ENCODE results near the gene CDH13. TPM values are rescaled to one million over a fixed set of nuclear protein-coding genes. Genes with fewer than 3 reads are reported as not detected.

The CDH13 gene
- total and polyA plus RNA-seq, 9 of the 15 experiments (the other 6 are each of a cell fraction or from before 2014, with no cell fraction given) = 0.03 TPM; not detected in 8

GRCh38 chr16:82638095-82638798, 11.5 kb downstream of the CDH13 start:
- no peaks in the 10 kb centered on the region for H3K4me1 ChIP-seq (replicated peaks in 1 of 2; ENCODE audit: control insufficient read depth in 2 of 2, insufficient read depth in 2 of 2, low read length in 2 of 2)
- DNase-seq (ENCODE audit: extremely low read depth in 1 of 4, low spot score in 3 of 4) = no peak
- H3K9ac ChIP-seq (ENCODE audit: insufficient read depth in 1 of 2, low read depth in 2 of 2, low read length in 2 of 2) = no peak overlapping the region
- FAIRE-seq = no peak
- no peak overlapping the region for H3K4me3 ChIP-seq
- H3K36me3 ChIP-seq (ENCODE audit: control insufficient read depth, insufficient read depth, low read length) = no peaks in the 10 kb centered on the region
- H3K4me2 ChIP-seq (ENCODE audit: insufficient read depth, low read length) = no peak overlapping the region
- CTCF ChIA-PET (ENCODE audit: low intra/inter-chr PET ratio) = no interaction called here
- POLR2A ChIA-PET = no interaction called here
- H3K27ac ChIP-seq (ENCODE audit: extremely low read depth, low read depth, low read length) = no peak overlapping the region
- in situ Hi-C loops (cut with MboI) (no loop called here), intact Hi-C loops (cut with micrococcal nuclease) (loop anchor here (2.0 kb wide), 1 partner anchor 375 kb away; no protein-coding TSS in a partner anchor)
- H3K9me3 ChIP-seq (replicated peaks; ENCODE audit: control insufficient read depth, insufficient read depth, low read depth, low read length) = no peaks in the 10 kb centered on the region
- no TSS peak for BruUV-seq (replicated peaks)
- no peak for TF ChIP-seq NFXL1 (CRISPR knock-in tag; IDR thresholded peaks at IDR 0.05)
- 0% methylated on average over 4 of the region's 4 CpGs for WGBS (ENCODE audit: insufficient coverage, low coverage, missing lambda C conversion rate)
- ATAC-seq = no peak
- peaks cover 0 to 4% of the 10 kb centered on the region in 2 experiments; a peak in 1 of 5 replicates for H3K27me3 ChIP-seq (ENCODE audit: control insufficient read depth in 2 of 2, insufficient read depth in 2 of 2, low read length in 2 of 2)
- no peaks in the 10 kb centered on the region for H3K9me1 ChIP-seq (ENCODE audit: control insufficient read depth, insufficient read depth, low read length)
- no peaks in the 10 kb centered on the region for H4K20me1 ChIP-seq (replicated peaks; ENCODE audit: control insufficient read depth, insufficient read depth, low read length)
- no peak overlapping the region for H2AFZ ChIP-seq (ENCODE audit: low read depth, low read length)
- H3K79me2 ChIP-seq (ENCODE audit: control insufficient read depth, insufficient read depth, low read length) = no peaks in the 10 kb centered on the region

- DNase-seq (ENCODE audit: extremely low read depth in 1 of 4, low spot score in 3 of 4) (no peak), ATAC-seq (no peak), FAIRE-seq (no peak)
- no peak overlapping the region for H3K27ac ChIP-seq (ENCODE audit: extremely low read depth, low read depth, low read length)
- TF ChIP-seq ZNF12 (CRISPR knock-in tag; IDR thresholded peaks at IDR 0.05) (no peak), ZBTB12 (CRISPR knock-in tag; IDR thresholded peaks at IDR 0.05) (no peak)
- no peaks in the 10 kb centered on the region for H4K20me1 ChIP-seq (replicated peaks; ENCODE audit: control insufficient read depth, insufficient read depth, low read length)
- BruUV-seq (replicated peaks) = no TSS peak
- H3K79me2 ChIP-seq (ENCODE audit: control insufficient read depth, insufficient read depth, low read length) = no peaks in the 10 kb centered on the region
- intact Hi-C loops (cut with micrococcal nuclease) = loop anchor here (2.0 kb wide), 1 partner anchor 376 kb away; no protein-coding TSS in a partner anchor
- H3K36me3 ChIP-seq (ENCODE audit: control insufficient read depth, insufficient read depth, low read length) = no peaks in the 10 kb centered on the region
- no peaks in the 10 kb centered on the region for H3K9me1 ChIP-seq (ENCODE audit: control insufficient read depth, insufficient read depth, low read length)
- H3K9ac ChIP-seq (ENCODE audit: insufficient read depth in 1 of 2, low read depth in 2 of 2, low read length in 2 of 2) = no peak overlapping the region
- H3K9me3 ChIP-seq (replicated peaks; ENCODE audit: control insufficient read depth, insufficient read depth, low read depth, low read length) = no peaks in the 10 kb centered on the region
- no peak overlapping the region for H3K4me2 ChIP-seq (ENCODE audit: insufficient read depth, low read length)
- H2AFZ ChIP-seq (ENCODE audit: low read depth, low read length) = no peak overlapping the region
- POLR2A ChIA-PET = no interaction called here
- H3K4me3 ChIP-seq = no peak overlapping the region
- no peaks in the 10 kb centered on the region for H3K4me1 ChIP-seq (replicated peaks in 1 of 2; ENCODE audit: control insufficient read depth in 2 of 2, insufficient read depth in 2 of 2, low read length in 2 of 2)
- in situ Hi-C loops (cut with MboI) = no loop called here
- H3K27me3 ChIP-seq (ENCODE audit: control insufficient read depth in 2 of 2, insufficient read depth in 2 of 2, low read length in 2 of 2) = peaks cover 0 to 4% of the 10 kb centered on the region in 2 experiments; a peak in 1 of 5 replicates
- CTCF ChIA-PET (ENCODE audit: low intra/inter-chr PET ratio) = interaction anchor here (0.8 kb wide), 1 partner anchor 377 kb away, joined by 3 read pairs; no protein-coding TSS in a partner anchor
- 2% methylated on average over 3 of the region's 3 CpGs for WGBS (ENCODE audit: insufficient coverage, low coverage, missing lambda C conversion rate)
Measured at GRCh38 chr16:82639263-82639662, 12.5 kb downstream of the CDH13 start.

All from K562 (cell line).